Neural progenitor cell (in vitro differentiated cells): ENCODE data around the gene PARP16. TPM values are rescaled to one million over a fixed set of nuclear protein-coding genes. Genes with fewer than 3 reads are reported as not detected.

ENCODE experiments used
- DNase-seq: peaks from one replicate; pipeline ENCODE4 v3.0.0-alpha.2; 2016; ENCODE audit warnings: low spot score
- H2AFZ ChIP-seq: fragments of 200-600 bp; sonication (generic); replicated peaks from 2 replicates; pipeline ENCODE4 v1.6.1; 2016; ENCODE audit warnings: antibody characterized with exemption
- H3F3A ChIP-seq: fragments of 200-600 bp; sonication (generic); 2 replicates; pipeline ENCODE4 v1.6.1; 2016; ENCODE audit warnings: antibody characterized with exemption, low read depth
- H3K27ac ChIP-seq: fragments of 200-600 bp; sonication (generic); 2 replicates; pipeline ENCODE4 v1.5.1; 2016; ENCODE audit warnings: mild to moderate bottlenecking
- H3K27me3 ChIP-seq: fragments of 200-600 bp; sonication (generic); 2 replicates; pipeline ENCODE4 v1.6.1; 2016; ENCODE audit warnings: mild to moderate bottlenecking, moderate library complexity
- H3K36me3 ChIP-seq: fragments of 200-600 bp; sonication (generic); 2 replicates; pipeline ENCODE4 v1.5.1; 2016
- H3K4me1 ChIP-seq: fragments of 200-600 bp; sonication (generic); 2 replicates; pipeline ENCODE4 v1.6.1; 2016; ENCODE audit warnings: mixed run types
- H3K4me2 ChIP-seq: fragments of 200-600 bp; sonication (generic); 2 replicates; pipeline ENCODE4 v1.6.1; 2016
- H3K4me3 ChIP-seq: fragments of 200-600 bp; sonication (generic); 2 replicates; pipeline ENCODE4 v1.5.1; 2016
- H3K79me2 ChIP-seq: fragments of 200-600 bp; sonication (generic); 2 replicates; pipeline ENCODE4 v1.6.1; 2016; ENCODE audit warnings: low read depth
- H3K9ac ChIP-seq: fragments of 200-600 bp; sonication (generic); 2 replicates; pipeline ENCODE4 v1.6.1; 2016
- H3K9me3 ChIP-seq: fragments of 200-600 bp; sonication (generic); 2 replicates; pipeline ENCODE4 v1.5.1; 2016; ENCODE audit warnings: low read depth
- H4K20me1 ChIP-seq: fragments of 200-600 bp; sonication (generic); 2 replicates; pipeline ENCODE4 v1.6.1; 2016; ENCODE audit warnings: low read depth
- H3K27ac Mint-ChIP-seq: 3 replicates; pipeline ENCODE4 v1.8.0; 2021; ENCODE audit warnings: mixed read lengths
- H3K27me3 Mint-ChIP-seq: 2 replicates; pipeline ENCODE4 v1.8.0; 2022; ENCODE audit warnings: low read depth, mild to moderate bottlenecking, inconsistent platforms, moderate library complexity, mixed read lengths; ENCODE audit not compliant: insufficient read depth
- H3K36me3 Mint-ChIP-seq: 3 replicates; pipeline ENCODE4 v1.8.0; 2021; ENCODE audit warnings: mixed read lengths
- H3K4me1 Mint-ChIP-seq: 3 replicates; pipeline ENCODE4 v1.8.0; 2021; ENCODE audit warnings: mixed read lengths
- H3K4me3 Mint-ChIP-seq: 3 replicates; pipeline ENCODE4 v1.8.0; 2021; ENCODE audit warnings: mild to moderate bottlenecking, moderate library complexity, mixed read lengths
- H3K9me3 Mint-ChIP-seq: 3 replicates; pipeline ENCODE4 v1.8.0; 2020; ENCODE audit warnings: mixed read lengths
- CTCF ChIP-seq: fragments of 200-600 bp; sonication (generic); IDR thresholded peaks from 2 replicates; pipeline ENCODE4 v1.5.1; 2017; ENCODE audit warnings: antibody characterized with exemption, mild to moderate bottlenecking
- EZH2 ChIP-seq: fragments of 200-600 bp; sonication (generic); IDR thresholded peaks from 2 replicates; pipeline ENCODE4 v1.6.1; 2017; ENCODE audit warnings: antibody characterized with exemption, mild to moderate bottlenecking, moderate library complexity
- EZH2phosphoT487 ChIP-seq: fragments of 200-600 bp; sonication (generic); IDR thresholded peaks from 2 replicates; pipeline ENCODE4 v1.6.1; 2017; ENCODE audit warnings: antibody characterized with exemption
- total RNA-seq: library from RNA; depleted of rRNA; stranded (reverse); fragments of >200 nt; gene quantifications from 2 replicates; pipeline ENCODE4 v1.2.3, GENCODE V29; 2015; ENCODE audit warnings: low replicate concordance

Gene PARP16
- total RNA-seq, 1 donor from 2014 or later, result 5.7 TPM

- Histone ChIP-seq H3K4me2 (no peak overlapping the region), H3K4me1 (peaks cover 19% of the 10 kb centered on the region), H3K79me2 (no peaks in the 10 kb centered on the region), H2AFZ (no peak overlapping the region), H3K27me3 (no peaks in the 10 kb centered on the region), H3F3A (peaks cover 13% of the 10 kb centered on the region), H3K36me3 (no peaks in the 10 kb centered on the region), H3K9me3 (no peaks in the 10 kb centered on the region), H3K9ac (no peak overlapping the region), H4K20me1 (no peaks in the 10 kb centered on the region), H3K27ac (no peak overlapping the region), H3K4me3 (no peak overlapping the region)
- Mint-ChIP-seq H3K4me3 (no peak overlapping the region), H3K36me3 (peaks cover 25% of the 10 kb centered on the region), H3K4me1 (peaks cover 20% of the 10 kb centered on the region), H3K27me3 (peaks cover 4% of the 10 kb centered on the region), H3K9me3 (no peaks in the 10 kb centered on the region), H3K27ac (peak overlapping the region; percentile 22)
- no peak for DNase-seq
- TF ChIP-seq EZH2 (no peak), CTCF (no peak), EZH2phosphoT487 (no peak)
These were observed 28.1 kb downstream of the PARP16 start for GRCh38 chr15:65258375-65259262.

- TF ChIP-seq CTCF (no peak), EZH2 (no peak), EZH2phosphoT487 (no peak)
- Histone ChIP-seq H3K9me3 (no peaks in the 10 kb centered on the region), H3K27ac (peak overlapping the region; percentile 36), H2AFZ (no peak overlapping the region), H4K20me1 (no peaks in the 10 kb centered on the region), H3K36me3 (no peaks in the 10 kb centered on the region), H3K4me3 (no peak overlapping the region), H3K9ac (no peak overlapping the region), H3F3A (peaks cover 13% of the 10 kb centered on the region), H3K27me3 (no peaks in the 10 kb centered on the region), H3K79me2 (no peaks in the 10 kb centered on the region), H3K4me2 (no peak overlapping the region), H3K4me1 (peaks cover 19% of the 10 kb centered on the region)
- no peaks in the 10 kb centered on the region for H3K9me3 Mint-ChIP-seq
- peak overlapping the region; percentile 54 for H3K4me3 Mint-ChIP-seq
- peaks cover 15% of the 10 kb centered on the region for H3K36me3 Mint-ChIP-seq
- no peak for DNase-seq
- H3K27ac Mint-ChIP-seq, result peak overlapping the region; percentile 83
- H3K27me3 Mint-ChIP-seq, result peaks cover 4% of the 10 kb centered on the region
- H3K4me1 Mint-ChIP-seq, result peaks cover 25% of the 10 kb centered on the region
These were observed 31.1 kb downstream of the PARP16 start for GRCh38 chr15:65255486-65256140.

GRCh38 chr15:65254758-65255157, 31.9 kb downstream of the PARP16 start:
- Mint-ChIP-seq H3K4me3 (peak overlapping the region; percentile 17), H3K4me1 (peaks cover 25% of the 10 kb centered on the region), H3K36me3 (peaks cover 12% of the 10 kb centered on the region), H3K27ac (peak overlapping the region; percentile 82), H3K9me3 (no peaks in the 10 kb centered on the region), H3K27me3 (peaks cover 4% of the 10 kb centered on the region)
- Histone ChIP-seq H3K9me3 (no peaks in the 10 kb centered on the region), H3K27me3 (no peaks in the 10 kb centered on the region), H3F3A (peaks cover 13% of the 10 kb centered on the region), H3K4me1 (peaks cover 19% of the 10 kb centered on the region), H3K27ac (peak overlapping the region; percentile 36), H3K36me3 (no peaks in the 10 kb centered on the region), H3K4me3 (no peak overlapping the region), H2AFZ (no peak overlapping the region), H3K79me2 (no peaks in the 10 kb centered on the region), H3K9ac (no peak overlapping the region), H4K20me1 (no peaks in the 10 kb centered on the region), H3K4me2 (peak overlapping the region; percentile 19)
- no peak for TF ChIP-seq EZH2
- no peak for TF ChIP-seq EZH2phosphoT487
- TF ChIP-seq CTCF, result no peak
- DNase-seq, result no peak
